Muscle of arm (tissue), 12 donors: ENCODE measurements around the gene ATP1A1. TPM values are rescaled to one million over a fixed set of nuclear protein-coding genes. Genes with fewer than 3 reads are reported as not detected.

ENCODE experiments used
- DNase-seq: peaks from one replicate; pipeline ENCODE4 v3.0.0-alpha.2; 2013
- polyA plus RNA-seq, 12 donors: library from polyadenylated mRNA; unstranded; fragments of 120-200 nt; gene quantifications; one replicate each; pipeline ENCODE4 v1.2.1, GENCODE V29; 2013; ENCODE audit not compliant: insufficient read length in 12 of 12

ATP1A1 gene
- polyA plus RNA-seq, 12 donors: 97.7 to 161 (median 128) TPM; not detected in 1

DNA sequence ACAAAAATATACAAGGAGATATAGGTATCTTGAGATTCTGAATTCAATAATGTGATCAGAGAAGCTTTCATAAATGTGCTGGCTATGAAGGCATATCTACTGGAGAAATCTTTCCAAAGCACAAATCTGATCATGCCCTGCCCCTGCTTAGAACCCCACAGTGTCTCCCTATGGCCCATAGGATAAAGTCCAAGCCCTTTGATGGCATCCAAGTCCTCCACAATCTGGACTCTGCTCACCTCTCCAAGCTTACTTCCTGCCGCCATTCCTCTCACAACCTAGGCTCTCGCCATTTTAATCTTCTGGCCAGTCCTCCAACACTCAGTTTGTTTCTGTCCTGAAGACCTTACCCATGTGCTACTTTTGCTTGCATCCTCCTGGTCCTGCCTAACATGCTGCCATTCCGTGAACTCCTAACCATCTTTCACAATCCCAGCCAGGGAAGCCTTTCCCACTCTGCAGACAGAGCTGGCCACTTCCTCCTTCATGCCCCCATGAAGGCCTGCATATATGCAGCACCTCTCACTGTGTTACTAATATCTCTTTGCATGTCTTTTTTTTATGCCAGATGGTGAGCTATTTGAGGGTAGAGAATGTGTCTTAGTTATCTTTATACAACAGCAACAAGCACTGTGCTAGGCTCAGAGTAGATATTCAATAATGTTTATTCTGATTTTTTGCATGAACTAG, 5.6 kb upstream of the ATP1A1 start:
- no peak for DNase-seq

DNA sequence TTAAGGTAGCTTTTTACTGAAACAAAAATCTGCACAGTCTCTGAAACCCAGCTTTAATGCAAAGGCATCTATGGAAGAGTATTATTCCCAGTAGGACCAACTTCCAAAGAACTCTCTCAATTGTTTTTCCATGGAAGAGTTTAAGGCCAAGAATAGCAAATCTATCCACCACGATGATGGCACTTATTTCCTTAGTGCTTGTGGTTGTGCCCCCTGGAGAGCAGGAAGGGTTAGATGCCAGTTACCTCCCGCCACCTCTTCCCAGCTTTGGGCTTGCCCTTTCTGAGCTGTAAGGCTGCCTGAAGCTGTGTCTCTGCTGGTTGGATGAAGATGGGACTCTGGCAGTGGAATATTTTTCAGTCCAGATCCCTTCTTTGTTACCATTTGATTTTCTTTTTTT, 4.8 kb upstream of the ATP1A1 start:
- DNase-seq: no peak

DNA sequence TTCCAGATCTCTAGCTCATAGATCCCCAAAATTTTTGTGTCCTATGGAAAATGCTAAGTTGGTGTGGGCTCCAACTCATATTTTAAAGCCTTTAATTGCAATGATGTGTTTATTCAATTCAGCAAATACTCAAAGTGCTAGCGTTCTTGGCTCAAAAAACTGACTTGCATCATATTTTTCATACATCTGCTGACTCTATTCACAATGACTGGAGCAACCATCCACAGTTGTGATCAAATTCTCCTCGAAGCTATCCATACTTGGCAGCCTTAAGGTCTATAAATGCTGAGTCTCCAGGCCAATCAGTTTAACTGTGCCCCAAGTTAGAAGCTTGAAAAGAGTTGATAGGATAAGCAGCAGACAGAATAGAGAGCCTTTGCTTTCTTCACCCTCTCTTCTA, 2.9 kb upstream of the ATP1A1 start:
- DNase-seq: no peak

DNA sequence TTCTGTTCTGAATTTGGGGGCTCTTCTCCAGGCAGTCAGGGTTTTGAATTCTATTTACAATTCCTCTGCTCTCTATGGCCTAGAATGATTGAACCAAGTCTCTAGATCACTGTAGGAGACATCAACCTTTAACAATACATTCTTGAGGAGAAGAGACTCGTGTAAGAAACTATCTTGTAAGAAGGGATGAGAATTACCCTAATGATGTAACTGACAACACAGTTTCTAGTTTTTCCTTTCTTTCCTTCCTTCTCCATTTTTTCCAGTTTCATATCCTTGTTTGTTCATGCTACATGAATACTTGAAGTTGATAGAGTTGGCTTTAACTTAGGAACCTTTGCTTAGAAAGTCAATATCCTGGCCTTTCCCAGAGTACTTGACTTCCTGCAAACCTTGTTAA, 1.3 kb upstream of the ATP1A1 start:
- no peak for DNase-seq

DNA sequence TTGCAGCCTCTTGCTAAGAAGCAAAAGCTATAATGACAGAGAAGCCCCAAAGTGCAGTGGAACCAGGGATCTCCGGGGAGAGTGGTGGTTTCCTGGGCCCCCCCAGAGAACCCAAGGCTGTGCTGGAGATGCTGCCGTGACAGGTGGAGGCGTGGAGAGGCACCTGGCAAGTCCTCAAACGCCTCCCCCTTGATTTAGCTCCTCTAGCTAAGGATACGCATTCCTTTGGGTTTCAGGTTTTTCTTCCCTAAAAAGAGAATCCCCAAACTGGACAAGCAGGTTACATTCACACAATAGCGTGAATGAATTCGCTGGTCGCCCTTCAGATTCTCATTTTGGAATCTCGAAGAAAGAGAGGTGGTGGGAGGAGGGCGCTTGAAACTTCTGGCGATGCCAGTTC, 853 bp upstream of the ATP1A1 start:
- no peak for DNase-seq

DNA sequence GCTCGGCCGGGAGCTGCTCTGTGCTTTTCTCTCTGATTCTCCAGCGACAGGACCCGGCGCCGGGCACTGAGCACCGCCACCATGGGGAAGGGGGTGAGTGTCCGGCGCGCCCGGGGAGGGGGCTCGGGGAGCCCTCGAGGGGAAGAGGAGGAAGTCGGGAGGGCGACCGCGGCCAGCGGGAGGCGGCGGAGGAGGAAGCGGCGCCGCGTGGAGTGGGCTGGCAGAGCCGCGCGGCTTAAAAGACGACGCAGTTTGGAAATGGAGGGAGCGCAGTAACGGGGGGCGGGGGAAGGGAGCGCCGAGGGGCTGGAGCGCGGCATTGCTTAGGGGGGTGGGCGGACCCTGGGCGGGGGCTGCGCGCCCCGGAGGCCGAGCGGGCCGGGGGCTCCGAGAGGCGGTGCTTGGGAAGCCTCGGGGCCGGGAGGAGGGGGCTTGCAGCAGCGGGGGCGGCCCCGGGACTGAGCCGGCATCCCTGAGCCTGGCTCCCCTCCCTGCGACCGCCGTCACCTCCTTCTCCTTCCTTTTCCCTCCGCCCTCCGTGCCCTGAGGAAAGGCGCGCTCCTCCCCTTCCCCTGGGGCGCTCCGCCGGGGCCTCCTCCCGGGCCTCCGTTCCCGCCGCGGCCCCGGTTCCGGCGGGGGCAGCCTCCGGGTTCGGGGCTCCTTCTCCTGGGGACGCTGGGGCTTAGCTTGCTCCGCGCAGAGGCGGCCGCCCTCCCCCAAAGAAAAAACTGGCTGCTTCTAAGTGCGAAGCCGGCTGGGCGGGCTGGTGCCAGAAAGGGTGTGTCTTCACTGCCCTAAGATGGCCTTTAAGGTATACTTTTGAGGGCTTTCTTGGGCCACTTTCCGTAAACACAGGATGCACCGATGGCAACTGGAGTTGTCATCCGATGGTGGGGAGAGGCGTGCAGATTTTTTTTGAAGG, 648 bp downstream of the ATP1A1 start:
- peak; percentile 63 for DNase-seq

DNA sequence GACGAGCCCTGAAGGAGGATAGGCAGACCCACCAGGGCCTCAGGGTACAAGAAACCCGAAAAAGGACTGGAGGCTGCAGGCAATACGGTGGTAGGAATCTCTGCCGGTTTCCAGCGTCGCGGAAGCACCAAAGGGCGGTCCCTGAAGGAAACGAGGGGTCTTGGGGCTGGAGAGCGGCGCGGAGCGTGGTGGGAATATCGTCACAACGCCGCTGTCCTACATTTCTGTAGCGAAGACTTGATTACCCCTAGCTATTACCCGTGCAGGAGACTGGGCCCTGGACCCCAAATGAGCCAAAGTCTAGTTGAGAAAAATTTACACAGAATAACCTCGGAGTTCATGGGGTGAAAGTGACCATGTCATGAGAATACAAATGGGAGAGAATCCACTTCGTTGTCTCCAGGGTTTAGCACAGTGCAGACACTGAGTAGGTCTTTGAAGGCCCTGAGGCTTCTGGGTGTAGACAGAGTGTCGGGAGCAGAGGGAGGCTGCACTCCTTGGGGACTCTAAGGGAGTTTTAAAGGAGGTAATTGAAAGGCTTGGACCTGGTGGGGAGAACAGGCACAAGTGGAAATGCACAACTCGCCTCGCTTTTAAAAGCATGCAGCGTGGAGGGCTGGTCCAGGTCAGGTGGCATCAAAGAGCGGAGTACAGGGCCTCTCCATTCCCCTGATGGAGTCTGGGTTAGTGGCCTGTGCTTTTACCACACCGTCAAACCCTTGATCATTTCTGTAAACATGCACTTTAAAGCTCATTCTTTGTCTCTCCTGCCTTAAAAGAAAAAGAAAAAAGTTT, 1.5 kb downstream of the ATP1A1 start:
- DNase-seq: no peak

DNA sequence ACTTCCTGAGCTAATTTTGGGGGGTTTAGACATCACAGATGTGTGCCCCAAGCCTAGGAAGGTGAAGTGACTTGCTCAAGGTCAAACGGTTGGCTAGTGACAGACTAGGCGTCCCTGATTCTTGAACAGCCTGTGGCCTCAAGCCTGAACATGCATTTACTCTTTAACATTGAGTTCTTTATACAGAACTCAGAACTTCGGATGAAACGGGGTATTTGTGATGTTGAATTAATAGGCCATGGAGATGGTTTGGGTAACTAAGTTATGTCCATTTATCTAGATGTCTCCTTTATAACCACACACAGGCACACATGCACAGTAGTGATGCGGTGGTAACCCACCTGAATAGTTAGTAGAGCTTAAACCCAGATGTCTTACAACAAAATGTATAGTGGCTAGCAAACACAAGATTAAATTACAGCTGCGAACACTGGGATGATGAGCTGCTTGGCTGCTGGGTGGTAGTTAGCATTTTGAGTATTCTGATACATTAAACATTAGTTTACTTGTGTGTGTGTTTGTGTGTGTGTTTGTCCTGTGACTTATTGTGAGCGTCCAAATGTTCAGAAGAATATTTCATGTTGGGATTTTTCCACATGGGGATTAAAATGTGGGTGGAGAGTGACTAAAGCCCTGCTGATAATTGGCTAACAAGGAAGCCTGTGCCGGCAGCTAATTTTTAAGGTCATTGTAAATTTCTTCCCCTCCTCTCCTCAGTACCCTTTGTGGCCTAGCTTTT, 2.3 kb downstream of the ATP1A1 start:
- no peak for DNase-seq

DNA sequence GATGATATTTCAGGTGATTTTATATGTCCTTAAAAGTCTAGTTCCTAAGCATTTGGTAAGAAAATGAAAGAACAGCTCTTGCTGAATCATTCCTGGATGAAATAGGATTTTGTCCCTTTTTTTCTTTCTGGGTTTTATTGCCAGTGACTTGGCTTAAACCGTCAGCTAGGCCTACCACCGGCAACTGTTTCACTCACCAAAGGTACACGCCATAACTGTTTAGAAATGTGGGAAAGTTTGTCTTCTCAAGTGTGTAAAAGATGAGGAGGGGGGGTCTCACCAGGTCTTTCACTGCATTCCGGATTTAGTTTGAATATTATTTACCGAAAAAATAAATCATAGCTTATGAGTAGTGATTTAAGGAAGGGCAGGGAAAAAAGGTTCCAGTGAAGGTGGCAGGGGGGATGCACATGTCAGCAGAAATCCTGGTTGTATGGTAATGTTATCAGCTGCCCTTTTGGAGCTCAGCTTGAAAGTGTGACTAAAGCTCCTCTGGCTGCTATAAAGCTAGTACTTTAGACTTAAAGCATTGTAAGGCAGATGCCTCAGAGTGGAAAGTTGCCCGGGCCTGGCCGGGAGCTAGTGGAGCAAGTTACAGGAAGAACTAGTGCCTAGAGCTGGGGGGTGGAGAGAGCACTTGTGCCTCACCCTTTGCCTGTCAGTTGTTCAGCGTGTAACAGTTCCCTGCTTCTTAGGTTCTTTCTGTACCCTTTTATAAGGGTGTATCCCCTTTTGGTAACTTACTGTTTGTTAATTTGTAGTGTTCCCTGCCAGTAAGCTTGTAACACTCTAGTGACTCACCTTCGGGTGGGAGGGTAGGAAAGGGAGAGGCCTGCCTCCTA, 3.1 kb downstream of the ATP1A1 start:
- peak; percentile 55 for DNase-seq

DNA sequence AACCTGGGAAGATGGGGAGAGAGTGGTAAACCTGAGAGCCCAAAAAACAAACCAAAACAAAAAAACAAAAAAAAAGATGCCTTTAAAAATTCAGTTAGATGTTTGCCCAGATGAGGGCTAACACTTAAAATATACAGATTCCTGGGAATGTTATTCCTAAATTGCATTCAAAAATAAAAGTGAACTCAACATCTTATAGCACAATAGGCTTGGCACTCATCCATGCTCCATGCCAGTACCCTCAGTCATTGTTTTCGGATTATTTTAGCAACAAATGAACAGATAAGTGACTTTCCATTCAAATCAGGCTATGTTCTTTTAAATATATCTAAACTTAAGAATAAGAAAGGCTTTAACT, 3.7 kb downstream of the ATP1A1 start:
- no peak for DNase-seq

DNA sequence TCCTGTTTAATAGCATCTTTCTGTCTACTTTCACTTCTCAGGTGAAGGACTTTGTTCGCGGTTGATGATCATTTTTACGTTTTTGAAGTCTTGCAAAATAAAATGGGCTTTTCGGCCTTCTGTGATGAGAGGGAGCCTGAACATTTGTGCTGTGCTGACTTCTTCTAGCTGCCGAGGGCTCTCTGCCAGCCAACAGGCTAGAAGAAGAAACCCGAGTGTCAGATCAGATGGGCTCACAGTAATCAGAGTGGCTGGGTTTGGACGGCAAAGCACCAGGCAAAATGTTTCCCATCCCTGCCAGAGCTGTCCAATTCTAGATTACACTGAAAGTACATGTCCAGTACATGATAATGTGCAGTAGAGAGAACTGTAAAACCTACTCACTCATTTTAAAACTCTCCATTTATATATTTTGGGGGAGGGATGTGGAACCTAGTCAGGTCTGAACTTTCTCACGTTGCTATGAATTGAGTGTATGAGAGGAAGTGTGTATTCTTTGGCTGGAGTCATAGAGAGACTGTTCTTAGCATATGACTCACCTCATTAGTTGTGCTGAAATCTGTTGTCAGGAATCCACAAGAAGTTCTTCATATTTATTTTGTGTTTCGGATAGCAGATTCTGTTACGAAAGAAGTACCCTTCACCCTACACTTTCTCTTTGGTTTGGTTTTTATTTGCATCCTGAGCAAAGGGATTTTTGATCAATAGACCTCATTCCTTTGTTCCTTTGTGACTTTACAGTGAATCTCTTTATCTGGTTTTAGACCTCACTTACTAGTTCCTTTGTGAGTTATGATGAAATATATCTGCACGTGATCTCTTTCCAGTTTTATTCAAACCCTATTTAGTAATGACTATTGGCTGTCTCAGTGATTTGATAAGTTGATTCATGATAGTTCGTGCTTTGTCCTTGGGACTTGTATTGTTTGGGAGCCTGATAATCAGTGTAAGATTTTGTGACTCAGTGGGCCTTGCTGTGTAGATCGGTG, 4.8 kb downstream of the ATP1A1 start:
- DNase-seq: peak; percentile 43

DNA sequence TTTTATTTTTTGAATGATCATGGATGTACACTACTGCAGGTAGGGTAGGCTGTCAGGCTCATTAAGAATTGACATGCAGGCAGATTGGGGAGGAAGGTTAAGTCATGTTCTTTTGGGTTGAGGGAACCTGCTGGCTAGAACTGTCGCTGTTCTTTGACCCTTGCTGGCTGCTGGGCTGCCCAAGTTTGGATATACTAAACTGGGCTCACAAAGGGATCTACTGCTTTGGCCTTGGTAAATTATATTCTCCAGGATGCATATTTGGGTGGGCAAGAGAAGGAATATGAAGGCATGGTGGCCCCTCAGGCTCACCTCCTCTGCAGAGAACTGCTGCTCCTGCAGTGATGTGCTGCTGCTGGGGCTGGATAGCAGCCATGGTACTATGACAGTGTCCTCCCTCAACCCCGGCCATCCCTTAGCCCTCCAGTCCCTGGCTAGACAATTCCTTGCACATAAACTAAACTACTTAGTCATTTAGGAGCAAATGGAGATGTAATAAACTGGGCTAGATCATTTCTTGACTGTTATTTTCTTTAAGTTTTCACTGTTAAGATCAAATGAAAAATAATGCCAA, 6.1 kb downstream of the ATP1A1 start:
- no peak for DNase-seq

DNA sequence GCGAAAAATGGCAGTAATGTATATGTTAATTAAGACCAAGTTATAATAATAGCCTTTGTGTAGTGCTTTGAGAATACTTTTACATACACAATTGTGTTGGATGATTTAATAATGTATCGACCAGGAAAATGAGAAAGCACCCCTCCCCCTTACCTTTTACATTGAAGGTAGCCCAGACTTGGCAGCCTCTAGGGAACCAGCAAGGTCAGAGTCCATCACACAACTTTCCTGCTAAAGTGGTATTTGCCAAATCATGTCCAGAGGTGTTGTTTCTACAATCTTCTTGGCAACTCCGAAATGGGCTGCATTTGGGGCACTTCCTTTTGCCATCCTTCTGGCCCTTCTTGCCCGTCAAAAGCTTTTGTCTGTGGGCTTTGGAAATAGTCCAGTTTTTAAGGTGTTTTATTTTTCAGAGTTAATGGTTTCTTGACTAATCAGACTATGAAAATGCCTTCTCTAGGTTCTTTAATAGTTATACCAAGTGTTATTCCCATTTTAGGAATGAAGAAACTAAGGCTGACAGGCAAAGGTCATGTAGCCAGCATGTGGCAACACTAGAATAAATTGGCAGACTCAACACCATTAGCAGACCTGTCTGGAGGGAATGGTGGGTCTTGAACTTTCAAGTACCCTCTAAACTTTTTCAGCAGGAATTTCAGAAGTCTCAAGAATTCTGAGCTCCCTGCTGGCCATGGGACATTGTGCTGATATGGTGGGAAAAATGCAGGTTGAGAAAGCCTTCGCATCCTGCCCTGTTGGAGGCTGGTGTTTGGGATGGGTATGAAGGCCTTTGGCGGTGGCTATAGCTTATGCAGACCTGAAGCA, 6.8 kb downstream of the ATP1A1 start:
- no peak for DNase-seq

DNA sequence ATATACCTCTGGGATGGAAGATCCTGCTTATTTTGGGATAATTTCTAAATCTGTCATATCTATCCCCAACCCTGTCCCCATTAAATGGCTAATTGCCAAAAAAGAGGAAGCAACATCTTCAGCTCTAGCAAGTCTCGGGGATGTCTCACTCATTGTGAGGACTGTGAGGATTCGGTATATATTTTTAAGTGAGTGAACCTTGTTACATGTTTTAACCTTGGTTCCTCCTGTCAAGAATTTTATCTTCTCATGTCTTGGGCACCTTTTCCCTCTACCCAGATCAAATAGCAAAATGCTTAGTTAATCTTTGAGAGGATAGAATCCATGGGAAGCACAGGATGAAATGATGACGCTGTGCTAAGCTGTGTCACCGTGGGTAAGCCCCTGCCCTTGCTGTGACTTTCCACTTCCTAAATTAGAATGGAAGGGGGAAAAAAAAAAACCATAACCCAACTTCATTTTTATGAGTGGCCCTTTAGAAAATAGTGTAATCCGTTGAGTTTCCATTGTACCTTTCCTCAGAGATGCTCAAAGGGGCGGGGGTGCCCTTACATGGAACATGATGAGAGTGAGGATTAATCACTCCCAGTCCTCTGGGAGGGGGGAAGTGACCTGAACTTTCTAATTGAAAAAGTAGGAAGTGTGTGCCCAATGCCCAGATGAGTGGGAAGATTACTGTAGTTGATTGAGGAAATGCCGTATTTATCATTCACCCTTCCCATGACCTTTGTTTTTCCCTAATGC, 7.6 kb downstream of the ATP1A1 start:
- no peak for DNase-seq

DNA sequence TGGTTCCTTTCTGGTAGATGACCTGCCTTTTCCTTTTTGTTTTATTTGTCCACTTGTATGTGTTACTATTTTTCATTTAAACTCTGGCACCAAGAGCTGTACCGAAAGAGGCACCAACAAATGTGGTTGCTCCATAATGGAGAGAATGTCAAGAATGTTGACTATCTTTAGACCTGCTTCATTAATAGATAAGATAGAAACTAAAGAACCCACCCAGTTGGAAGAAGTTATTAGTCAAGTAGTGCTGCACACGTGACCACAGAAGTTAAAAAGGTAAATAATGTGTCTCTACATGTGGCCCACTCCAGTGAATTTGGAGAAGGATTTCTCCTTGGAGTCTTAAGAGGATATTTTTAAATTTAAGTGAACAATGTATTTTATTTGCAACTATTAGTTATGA, 9.3 kb downstream of the ATP1A1 start:
- no peak for DNase-seq

DNA sequence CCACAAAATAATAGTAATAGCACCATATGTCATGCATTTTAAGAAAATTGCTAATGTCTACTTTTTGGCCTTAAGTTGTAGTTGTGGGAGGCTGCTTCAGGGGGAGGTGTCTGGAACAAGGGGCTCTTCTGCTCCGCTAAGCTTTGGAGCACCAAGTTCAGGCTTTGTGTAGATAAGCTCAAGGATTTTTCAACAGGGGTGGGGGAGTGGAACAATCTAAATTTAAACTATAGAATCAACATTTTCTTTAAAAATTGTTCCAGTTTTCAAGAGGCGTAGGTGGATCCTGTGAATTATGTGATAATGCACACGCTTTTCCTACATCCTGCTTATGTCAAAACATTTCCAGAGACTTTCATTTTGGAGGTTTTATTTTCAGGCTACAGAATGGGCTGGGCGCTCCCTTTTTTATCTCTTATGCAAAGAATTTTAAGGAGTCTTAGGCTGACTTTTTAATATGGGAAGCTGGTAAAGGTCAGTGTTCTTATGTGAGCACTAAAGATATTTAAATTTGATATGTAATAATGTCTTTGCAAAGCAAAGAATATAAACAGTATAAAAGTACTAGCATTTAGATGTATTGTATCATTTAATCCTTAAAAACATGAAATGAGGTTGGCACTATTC, 9.9 kb downstream of the ATP1A1 start:
- DNase-seq: no peak

DNA sequence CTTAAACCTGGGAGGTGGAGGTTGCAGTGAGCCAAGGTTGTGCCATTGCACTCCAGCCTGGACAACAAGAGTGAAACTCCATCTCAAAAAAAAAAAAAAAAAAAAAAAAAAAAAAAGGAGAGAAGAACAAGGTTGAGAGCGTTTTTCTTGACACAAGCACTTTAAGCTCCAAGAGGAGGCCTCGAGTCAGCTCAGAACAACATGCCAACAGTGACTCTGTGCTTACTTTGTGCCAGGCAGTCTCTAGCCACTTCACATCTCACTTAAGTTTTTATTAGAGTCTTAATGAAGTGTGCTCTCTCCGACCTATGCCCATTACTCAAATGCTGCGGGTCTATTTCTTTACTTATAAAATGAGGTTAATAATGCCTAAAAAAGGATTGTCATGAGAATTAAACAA, 13.0 kb downstream of the ATP1A1 start:
- no peak for DNase-seq
